Measurements from ENCODE around the gene CHAF1B.

DNA sequence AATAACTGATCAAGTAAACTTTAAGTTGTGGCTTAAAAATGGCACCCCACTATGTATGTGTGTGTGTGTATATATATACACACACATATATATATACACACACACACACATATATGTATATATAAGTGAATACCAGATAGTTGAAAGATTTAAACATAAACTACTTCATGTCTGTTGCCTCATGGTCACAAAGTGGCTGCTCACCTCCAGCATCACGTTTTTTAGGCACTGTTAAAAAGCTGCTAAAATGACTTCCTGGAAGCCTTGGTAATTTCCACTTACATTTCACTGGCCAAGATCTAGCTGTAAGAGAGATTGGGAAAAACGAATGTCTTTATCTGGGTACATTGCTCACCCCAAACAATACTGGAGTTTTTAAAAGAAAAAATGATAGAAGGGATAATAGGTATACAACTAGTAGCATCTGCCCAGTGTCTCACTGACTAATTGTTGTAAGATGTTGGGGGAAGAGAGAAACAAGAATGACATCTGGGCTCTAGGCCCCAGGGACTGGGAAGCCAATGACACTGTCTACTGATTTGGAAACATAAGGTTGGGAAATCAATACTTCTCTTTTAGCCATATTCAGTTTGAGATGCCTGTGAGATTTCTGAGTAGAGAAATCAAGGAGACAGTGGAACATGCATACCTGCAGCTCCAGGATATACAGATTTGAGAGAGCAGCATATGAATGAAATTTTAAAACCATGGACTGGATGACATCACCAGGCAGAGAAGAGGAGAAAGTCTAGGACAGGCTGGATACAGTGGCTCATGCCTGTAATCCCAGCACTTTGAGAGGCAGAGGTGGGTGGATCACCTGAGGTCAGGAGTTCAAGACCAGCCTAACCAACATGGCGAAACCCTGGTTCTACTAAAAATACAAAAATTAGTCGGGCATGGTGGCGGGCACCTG is 51.9 kb downstream of the CHAF1B start:
- TF ChIP-seq CTCF (IDR thresholded peaks at IDR 0.05): no peak
- no peak for TF ChIP-seq POLR2A (IDR thresholded peaks at IDR 0.05)
- TF ChIP-seq EP300 (IDR thresholded peaks at IDR 0.05; ENCODE audit: low read depth): no peak
- TF ChIP-seq POLR2AphosphoS5 (IDR thresholded peaks at IDR 0.05): no peak

Data from transverse colon (tissue), 4 donors.